Measurements from ENCODE around the gene ZBTB7C.

GRCh38 chr18:48318436-48318835 lies 90.7 kb downstream of the ZBTB7C start:
- TF ChIP-seq, protein P1, sequence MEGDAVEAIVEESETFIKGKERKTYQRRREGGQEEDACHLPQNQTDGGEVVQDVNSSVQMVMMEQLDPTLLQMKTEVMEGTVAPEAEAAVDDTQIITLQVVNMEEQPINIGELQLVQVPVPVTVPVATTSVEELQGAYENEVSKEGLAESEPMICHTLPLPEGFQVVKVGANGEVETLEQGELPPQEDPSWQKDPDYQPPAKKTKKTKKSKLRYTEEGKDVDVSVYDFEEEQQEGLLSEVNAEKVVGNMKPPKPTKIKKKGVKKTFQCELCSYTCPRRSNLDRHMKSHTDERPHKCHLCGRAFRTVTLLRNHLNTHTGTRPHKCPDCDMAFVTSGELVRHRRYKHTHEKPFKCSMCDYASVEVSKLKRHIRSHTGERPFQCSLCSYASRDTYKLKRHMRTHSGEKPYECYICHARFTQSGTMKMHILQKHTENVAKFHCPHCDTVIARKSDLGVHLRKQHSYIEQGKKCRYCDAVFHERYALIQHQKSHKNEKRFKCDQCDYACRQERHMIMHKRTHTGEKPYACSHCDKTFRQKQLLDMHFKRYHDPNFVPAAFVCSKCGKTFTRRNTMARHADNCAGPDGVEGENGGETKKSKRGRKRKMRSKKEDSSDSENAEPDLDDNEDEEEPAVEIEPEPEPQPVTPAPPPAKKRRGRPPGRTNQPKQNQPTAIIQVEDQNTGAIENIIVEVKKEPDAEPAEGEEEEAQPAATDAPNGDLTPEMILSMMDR (IDR thresholded peaks at IDR 0.05): no peak
- TF ChIP-seq EZH2 (IDR thresholded peaks at IDR 0.05; ENCODE audit: borderline replicate concordance, insufficient read depth, low read depth, low read length, poor library complexity, severe bottlenecking): no peak

Measured in B cell (primary cell).